Kidney capillary endothelial cell (primary cell): ENCODE results near the gene KRT7.

Experiments
- DNase-seq: peaks from one replicate; pipeline ENCODE4 v3.0.0-alpha.2; 2018; ENCODE audit warnings: low spot score

Gene KRT7

GRCh38 chr12:52199294-52199919 is 33.6 kb upstream of the KRT7 start:
- DNase-seq, result no peak

GRCh38 chr12:52200086-52200780 is 32.8 kb upstream of the KRT7 start:
- no peak for DNase-seq

- DNase-seq, result no peak
These were observed 32.1 kb upstream of the KRT7 start for GRCh38 chr12:52200781-52201450.

- no peak for DNase-seq
These were observed 31.6 kb upstream of the KRT7 start for GRCh38 chr12:52201451-52201839.

- no peak for DNase-seq
These were observed 30.5 kb upstream of the KRT7 start for GRCh38 chr12:52202361-52203078.

GRCh38 chr12:52203079-52203921 is 29.7 kb upstream of the KRT7 start:
- peak; percentile 93 for DNase-seq

GRCh38 chr12:52204095-52204930 is 28.7 kb upstream of the KRT7 start:
- no peak for DNase-seq

- DNase-seq, result no peak
These were observed 28.0 kb upstream of the KRT7 start for GRCh38 chr12:52204931-52205505.

GRCh38 chr12:52205612-52206303 is 27.3 kb upstream of the KRT7 start:
- no peak for DNase-seq

- no peak for DNase-seq
These were observed 26.6 kb upstream of the KRT7 start for GRCh38 chr12:52206304-52207040.

- DNase-seq, result no peak
These were observed 25.9 kb upstream of the KRT7 start for GRCh38 chr12:52207106-52207505.

GRCh38 chr12:52207895-52208294 is 25.1 kb upstream of the KRT7 start:
- no peak for DNase-seq

- no peak for DNase-seq
These were observed 24.4 kb upstream of the KRT7 start for GRCh38 chr12:52208424-52209165.

- no peak for DNase-seq
These were observed 23.7 kb upstream of the KRT7 start for GRCh38 chr12:52209321-52209720.

- no peak for DNase-seq
These were observed 22.7 kb upstream of the KRT7 start for GRCh38 chr12:52210186-52210924.

- no peak for DNase-seq
These were observed 22.0 kb upstream of the KRT7 start for GRCh38 chr12:52210925-52211650.
